WTC11 (cell line): ENCODE results near the gene CTPS2. TPM values are rescaled to one million over a fixed set of nuclear protein-coding genes. Genes with fewer than 3 reads are reported as not detected.

Experiments
- ATAC-seq: fragments of 200-7000 bp; cut with Tn5 transposase; 2 replicates; pipeline ENCODE4 v1.10.0; 2021; ENCODE audit warnings: mild to moderate bottlenecking, moderate library complexity
- CTCF ChIA-PET: fragments of 300-600 bp; sonication (Branson Sonifier 250); formaldehyde crosslinking; loops from one replicate; lab custom pipeline; 2021; ENCODE audit warnings: antibody characterized with exemption; lab: Charles Lee
- POLR2A ChIA-PET: fragments of 350-600 bp; sonication (Branson Sonifier 250); formaldehyde crosslinking; loops from one replicate; lab custom pipeline; 2021; ENCODE audit warnings: antibody characterized with exemption; lab: Charles Lee
- DNase-seq: peaks from one replicate; pipeline ENCODE4 v3.0.0; 2021; ENCODE audit warnings: low spot score
- H3K27ac Mint-ChIP-seq: 2 replicates; pipeline ENCODE4 v1.8.0; 2021; ENCODE audit warnings: mixed read lengths
- H3K27me3 Mint-ChIP-seq: 2 replicates; pipeline ENCODE4 v1.8.0; 2021; ENCODE audit warnings: low read depth, mild to moderate bottlenecking, moderate library complexity, mixed read lengths
- H3K36me3 Mint-ChIP-seq: 2 replicates; pipeline ENCODE4 v1.8.0; 2021; ENCODE audit warnings: mixed read lengths
- H3K4me1 Mint-ChIP-seq: 2 replicates; pipeline ENCODE4 v1.8.0; 2022; ENCODE audit warnings: mixed read lengths
- H3K4me3 Mint-ChIP-seq: 2 replicates; pipeline ENCODE4 v1.8.0; 2021; ENCODE audit warnings: mild to moderate bottlenecking, moderate library complexity, mixed read lengths
- H3K9me3 Mint-ChIP-seq: 2 replicates; pipeline ENCODE4 v1.8.0; 2021; ENCODE audit warnings: mixed read lengths
- ARID4B ChIP-seq: sonication (generic); formaldehyde crosslinking; IDR thresholded peaks from 2 replicates; pipeline ENCODE4 v1.8.0; 2023; ENCODE audit warnings: missing genetic modification reagents, mild to moderate bottlenecking, borderline replicate concordance
- ATF6 ChIP-seq: sonication (generic); formaldehyde crosslinking; IDR thresholded peaks from 2 replicates; pipeline ENCODE4 v1.8.1; 2023; ENCODE audit warnings: mild to moderate bottlenecking, missing genetic modification reagents
- ELF4 ChIP-seq: sonication (generic); formaldehyde crosslinking; IDR thresholded peaks from 2 replicates; pipeline ENCODE4 v1.8.1; 2022; ENCODE audit warnings: low read depth, mild to moderate bottlenecking, moderate library complexity, missing genetic modification reagents
- ETV6 ChIP-seq: sonication (generic); formaldehyde crosslinking; IDR thresholded peaks from 2 replicates; pipeline ENCODE4 v1.8.1; 2022; ENCODE audit warnings: mild to moderate bottlenecking, missing genetic modification reagents
- FOXK1 ChIP-seq: sonication (generic); formaldehyde crosslinking; IDR thresholded peaks from 2 replicates; pipeline ENCODE4 v1.8.0; 2022; ENCODE audit warnings: mild to moderate bottlenecking, moderate library complexity, missing genetic modification reagents
- FOXP1 ChIP-seq: sonication (generic); formaldehyde crosslinking; IDR thresholded peaks from 2 replicates; pipeline ENCODE4 v1.8.0; 2022; ENCODE audit warnings: missing genetic modification reagents, mild to moderate bottlenecking, moderate library complexity, borderline replicate concordance
- GABPB1 ChIP-seq: sonication (generic); formaldehyde crosslinking; IDR thresholded peaks from 2 replicates; pipeline ENCODE4 v1.8.1; 2023; ENCODE audit warnings: mild to moderate bottlenecking, missing genetic modification reagents
- HMGXB4 ChIP-seq: sonication (generic); formaldehyde crosslinking; IDR thresholded peaks from 2 replicates; pipeline ENCODE4 v1.8.1; 2023; ENCODE audit warnings: mild to moderate bottlenecking, moderate library complexity, missing genetic modification reagents
- IRF2 ChIP-seq: sonication (generic); formaldehyde crosslinking; IDR thresholded peaks from 2 replicates; pipeline ENCODE4 v1.8.0; 2022; ENCODE audit warnings: low read depth, missing genetic modification reagents, borderline replicate concordance
- NFE2L1 ChIP-seq: sonication (generic); formaldehyde crosslinking; IDR thresholded peaks from 2 replicates; pipeline ENCODE4 v1.8.1; 2023; ENCODE audit warnings: missing genetic modification reagents
- NR3C1 ChIP-seq: sonication (generic); formaldehyde crosslinking; conservative IDR thresholded peaks from 2 replicates; pipeline ENCODE4 v1.8.1; 2023; ENCODE audit warnings: low read depth, mild to moderate bottlenecking, missing genetic modification reagents
- SP1 ChIP-seq: sonication (generic); formaldehyde crosslinking; conservative IDR thresholded peaks from 2 replicates; pipeline ENCODE4 v1.8.1; 2022; ENCODE audit warnings: missing genetic modification reagents
- STAT6 ChIP-seq: sonication (generic); formaldehyde crosslinking; conservative IDR thresholded peaks from 2 replicates; pipeline ENCODE4 v1.8.1; 2023; ENCODE audit warnings: mild to moderate bottlenecking, low read depth, missing genetic modification reagents, moderate library complexity
- TCF7 ChIP-seq: sonication (generic); formaldehyde crosslinking; IDR thresholded peaks from 2 replicates; pipeline ENCODE4 v1.8.0; 2022; ENCODE audit warnings: mild to moderate bottlenecking, low read depth, missing genetic modification reagents, moderate library complexity
- ZBTB43 ChIP-seq: sonication (generic); formaldehyde crosslinking; IDR thresholded peaks from 2 replicates; pipeline ENCODE4 v1.8.1; 2023; ENCODE audit warnings: mild to moderate bottlenecking, missing genetic modification reagents
- ZNF671 ChIP-seq: fragments of 250-450 bp; sonication (Bioruptor Pico); IDR thresholded peaks from 2 replicates; pipeline ENCODE4 v1.8.0; 2021; ENCODE audit warnings: mild to moderate bottlenecking
- total RNA-seq: library from RNA; stranded (reverse); gene quantifications from 3 replicates; pipeline ENCODE4 v1.2.3, GENCODE V29; 2021

CTPS2 gene
- total RNA-seq, 1 experiment from 2014 or later, result 23.2 TPM

GRCh38 chrX:16687514-16687913 lies 25.0 kb downstream of the CTPS2 start (continued):
- no peak for TF ChIP-seq ZBTB43
- no peak for TF ChIP-seq IRF2 (CRISPR knock-in tag)

GRCh38 chrX:16683007-16683664 lies 29.3 kb downstream of the CTPS2 start:
- Mint-ChIP-seq H3K9me3 (no peaks in the 10 kb centered on the region), H3K4me3 (no peak overlapping the region), H3K4me1 (no peaks in the 10 kb centered on the region), H3K36me3 (peaks cover 43% of the 10 kb centered on the region), H3K27ac (no peak overlapping the region), H3K27me3 (no peaks in the 10 kb centered on the region)
- DNase-seq (no peak), ATAC-seq (no peak)
- CTCF ChIA-PET, result no interaction called here
- TF ChIP-seq NFE2L1 (CRISPR knock-in tag) (no peak), ELF4 (CRISPR knock-in tag) (no peak), HMGXB4 (no peak), STAT6 (CRISPR knock-in tag) (no peak), SP1 (CRISPR knock-in tag) (no peak), TCF7 (CRISPR knock-in tag) (no peak), FOXP1 (CRISPR knock-in tag) (no peak), GABPB1 (CRISPR knock-in tag) (no peak), FOXK1 (no peak), ARID4B (CRISPR knock-in tag) (no peak), ZNF671 (no peak)
- POLR2A ChIA-PET, result no interaction called here

GRCh38 chrX:16678689-16679088 lies 33.8 kb downstream of the CTPS2 start:
- ATAC-seq, result no peak
- POLR2A ChIA-PET, result no interaction called here
- DNase-seq, result no peak
- Mint-ChIP-seq H3K27ac (no peak overlapping the region), H3K4me3 (no peak overlapping the region), H3K9me3 (no peaks in the 10 kb centered on the region), H3K36me3 (peaks cover 48% of the 10 kb centered on the region), H3K27me3 (no peaks in the 10 kb centered on the region), H3K4me1 (no peaks in the 10 kb centered on the region)
- CTCF ChIA-PET, result no interaction called here
- TF ChIP-seq ETV6 (no peak), TCF7 (CRISPR knock-in tag) (no peak), ATF6 (CRISPR knock-in tag) (no peak), NR3C1 (CRISPR knock-in tag) (no peak)
